ENCODE data around the gene PEX26. TPM values are rescaled to one million over a fixed set of nuclear protein-coding genes. Genes with fewer than 3 reads are reported as not detected.

Gene PEX26
- total and polyA plus RNA-seq, 9 of the 15 experiments (the other 6 are each of a cell fraction or from before 2014, with no cell fraction given) = 0.35 to 39.6 (median 17.4) TPM

GRCh38 chr22:18064636-18065035, 13.2 kb upstream of the PEX26 start:
- Histone ChIP-seq H3K4me1 (replicated peaks in 1 of 2; ENCODE audit: control insufficient read depth in 2 of 2, insufficient read depth in 2 of 2, low read length in 2 of 2) (no peaks in the 10 kb centered on the region), H4K20me1 (replicated peaks; ENCODE audit: control insufficient read depth, insufficient read depth, low read length) (peaks cover 5% of the 10 kb centered on the region; the same call in 1 of the 2 replicates), H3K4me2 (ENCODE audit: insufficient read depth, low read length) (no peak overlapping the region), H2AFZ (ENCODE audit: low read depth, low read length) (no peak overlapping the region), H3K9me1 (ENCODE audit: control insufficient read depth, insufficient read depth, low read length) (no peaks in the 10 kb centered on the region), H3K9me3 (replicated peaks; ENCODE audit: control insufficient read depth, insufficient read depth, low read depth, low read length) (no peaks in the 10 kb centered on the region), H3K9ac (ENCODE audit: insufficient read depth in 1 of 2, low read depth in 2 of 2, low read length in 2 of 2) (no peak overlapping the region), H3K36me3 (ENCODE audit: control insufficient read depth, insufficient read depth, low read length) (no peaks in the 10 kb centered on the region), H3K27me3 (ENCODE audit: control insufficient read depth in 2 of 2, insufficient read depth in 2 of 2, low read length in 2 of 2) (peaks cover 64 to 65% of the 10 kb centered on the region in 2 experiments), H3K79me2 (ENCODE audit: control insufficient read depth, insufficient read depth, low read length) (no peaks in the 10 kb centered on the region), H3K27ac (ENCODE audit: extremely low read depth, low read depth, low read length) (no peak overlapping the region), H3K4me3 (no peak overlapping the region)
- in situ Hi-C loops (cut with MboI) (loop anchor here (5.0 kb wide), 1 partner anchor 322 kb away; no protein-coding TSS in a partner anchor), intact Hi-C loops (cut with micrococcal nuclease) (loop anchor here (10.0 kb wide), 1 partner anchor 290 kb away; the partner anchor contains the start of gene BID)
- DNase-seq (ENCODE audit: extremely low read depth in 1 of 4, low spot score in 3 of 4) (no peak), FAIRE-seq (no peak), ATAC-seq (no peak)
- WGBS (ENCODE audit: insufficient coverage, low coverage, missing lambda C conversion rate) = 6% methylated on average over 7 of the region's 7 CpGs
- ChIA-PET POLR2A (interaction anchor here (1.1 to 1.6 kb wide), 2 partner anchors 10 to 13 kb away, joined by 3 to 4 read pairs; partner anchors contain the start of gene PEX26), CTCF (ENCODE audit: low intra/inter-chr PET ratio) (no interaction called here)
- no TSS peak for BruUV-seq (replicated peaks)
- no peak for TF ChIP-seq ATF6 (CRISPR knock-in tag; IDR thresholded peaks at IDR 0.05)
- TF ChIP-seq ZNF445 (CRISPR knock-in tag; IDR thresholded peaks at IDR 0.05; ENCODE audit: low read depth) = no peak
- TF ChIP-seq, protein P1, sequence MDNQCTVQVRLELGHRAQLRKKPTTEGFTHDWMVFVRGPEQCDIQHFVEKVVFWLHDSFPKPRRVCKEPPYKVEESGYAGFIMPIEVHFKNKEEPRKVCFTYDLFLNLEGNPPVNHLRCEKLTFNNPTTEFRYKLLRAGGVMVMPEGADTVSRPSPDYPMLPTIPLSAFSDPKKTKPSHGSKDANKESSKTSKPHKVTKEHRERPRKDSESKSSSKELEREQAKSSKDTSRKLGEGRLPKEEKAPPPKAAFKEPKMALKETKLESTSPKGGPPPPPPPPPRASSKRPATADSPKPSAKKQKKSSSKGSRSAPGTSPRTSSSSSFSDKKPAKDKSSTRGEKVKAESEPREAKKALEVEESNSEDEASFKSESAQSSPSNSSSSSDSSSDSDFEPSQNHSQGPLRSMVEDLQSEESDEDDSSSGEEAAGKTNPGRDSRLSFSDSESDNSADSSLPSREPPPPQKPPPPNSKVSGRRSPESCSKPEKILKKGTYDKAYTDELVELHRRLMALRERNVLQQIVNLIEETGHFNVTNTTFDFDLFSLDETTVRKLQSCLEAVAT (IDR thresholded peaks at IDR 0.05) = no peak
- TF ChIP-seq, protein P2, sequence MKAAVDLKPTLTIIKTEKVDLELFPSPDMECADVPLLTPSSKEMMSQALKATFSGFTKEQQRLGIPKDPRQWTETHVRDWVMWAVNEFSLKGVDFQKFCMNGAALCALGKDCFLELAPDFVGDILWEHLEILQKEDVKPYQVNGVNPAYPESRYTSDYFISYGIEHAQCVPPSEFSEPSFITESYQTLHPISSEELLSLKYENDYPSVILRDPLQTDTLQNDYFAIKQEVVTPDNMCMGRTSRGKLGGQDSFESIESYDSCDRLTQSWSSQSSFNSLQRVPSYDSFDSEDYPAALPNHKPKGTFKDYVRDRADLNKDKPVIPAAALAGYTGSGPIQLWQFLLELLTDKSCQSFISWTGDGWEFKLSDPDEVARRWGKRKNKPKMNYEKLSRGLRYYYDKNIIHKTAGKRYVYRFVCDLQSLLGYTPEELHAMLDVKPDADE (conservative IDR thresholded peaks at IDR 0.05; ENCODE audit: control insufficient read depth, low read depth, low read length) = no peak
- no peak for TF ChIP-seq NEUROD1 (IDR thresholded peaks at IDR 0.05; ENCODE audit: borderline replicate concordance, low read depth, low read length, partially characterized antibody)
- TF ChIP-seq CHAMP1 (IDR thresholded peaks at IDR 0.05) = no peak
- TF ChIP-seq PTTG1 (tag; IDR thresholded peaks at IDR 0.05; ENCODE audit: low read depth) = no peak
- no peak for TF ChIP-seq ZNF280B (CRISPR knock-in tag; IDR thresholded peaks at IDR 0.05)
- TF ChIP-seq ELK1 (CRISPR knock-in tag; IDR thresholded peaks at IDR 0.05) = no peak
- TF ChIP-seq ELF1 (tag; IDR thresholded peaks at IDR 0.05) = no peak
- no peak for TF ChIP-seq CHD1 (IDR thresholded peaks at IDR 0.05; ENCODE audit: low read length)
- TF ChIP-seq TCF7 (IDR thresholded peaks at IDR 0.05; ENCODE audit: borderline replicate concordance) = no peak
